Caco-2 (cell line): Measurements from ENCODE around the gene PEX12. TPM values are rescaled to one million over a fixed set of nuclear protein-coding genes. Genes with fewer than 3 reads are reported as not detected.

ENCODE experiments used
- total RNA-seq: library from RNA; stranded (reverse); gene quantifications from 2 replicates; pipeline ENCODE4 v1.2.3, GENCODE V29; 2022

The PEX12 gene
- total RNA-seq, 1 experiment from 2014 or later = 4.8 TPM

Other genes with a start within 250 kb of the PEX12 start
- not detected in 2 replicates for gene SLFN11, start 204.9 kb downstream of the PEX12 start, total RNA-seq
- gene SLFN12, start 146.1 kb downstream of the PEX12 start, total RNA-seq = not detected in 2 replicates
- not detected in 2 replicates for gene SLFN13, start 129.8 kb downstream of the PEX12 start, total RNA-seq
- not detected in 2 replicates for gene SLFN12L, start 40.9 kb downstream of the PEX12 start, total RNA-seq
- not detected in 2 replicates for gene SLFN14, start 17.8 kb downstream of the PEX12 start, total RNA-seq
- 221 and 228 TPM in 2 replicates for gene AP2B1, start 8.8 kb upstream of the PEX12 start, total RNA-seq
- gene RASL10B, start 153.1 kb upstream of the PEX12 start, total RNA-seq = 11.4 and 13.3 TPM in 2 replicates
- gene GAS2L2, start 174.7 kb upstream of the PEX12 start, total RNA-seq = not detected in 2 replicates
- gene C17orf50, start 182.3 kb upstream of the PEX12 start, total RNA-seq = not detected in 2 replicates
- not detected in 2 replicates for gene MMP28, start 217.1 kb upstream of the PEX12 start, total RNA-seq
- gene TAF15, start 230.9 kb upstream of the PEX12 start, total RNA-seq = 335 and 350 TPM in 2 replicates